WERI-Rb-1 (cell line): ENCODE measurements around the gene ANP32A.

ENCODE experiments used
- DNase-seq: peaks from one replicate; pipeline ENCODE4 v3.0.0-alpha.2; 2020
- H3K27ac ChIP-seq: fragments of 250-450 bp; sonication (Bioruptor Pico); 2 replicates; pipeline ENCODE4 v1.5.1; 2020; ENCODE audit warnings: mild to moderate bottlenecking, moderate library complexity
- H3K27me3 ChIP-seq: fragments of 250-450 bp; sonication (Bioruptor Pico); 2 replicates; pipeline ENCODE4 v1.5.1; 2021; ENCODE audit warnings: mild to moderate bottlenecking, low read depth, moderate library complexity; ENCODE audit not compliant: insufficient read depth, severe bottlenecking
- H3K36me3 ChIP-seq: fragments of 250-450 bp; sonication (Bioruptor Pico); 2 replicates; pipeline ENCODE4 v1.5.1; 2020; ENCODE audit warnings: mild to moderate bottlenecking, moderate library complexity
- H3K4me3 ChIP-seq: 2 replicates; pipeline ENCODE4 v1.5.1; 2011; ENCODE audit warnings: low read depth, mild to moderate bottlenecking, control low read depth, low read length
- H3K9me3 ChIP-seq: fragments of 250-450 bp; sonication (Bioruptor Pico); 2 replicates; pipeline ENCODE4 v1.5.1; 2021; ENCODE audit warnings: mild to moderate bottlenecking, moderate library complexity; ENCODE audit not compliant: severe bottlenecking
- TF ChIP-seq, protein P1 (sequence below): IDR thresholded peaks from 2 replicates; pipeline ENCODE4 v1.5.1; 2011; ENCODE audit warnings: low read depth, mild to moderate bottlenecking, control low read depth, inconsistent platforms, low read length

Gene ANP32A

DNA sequence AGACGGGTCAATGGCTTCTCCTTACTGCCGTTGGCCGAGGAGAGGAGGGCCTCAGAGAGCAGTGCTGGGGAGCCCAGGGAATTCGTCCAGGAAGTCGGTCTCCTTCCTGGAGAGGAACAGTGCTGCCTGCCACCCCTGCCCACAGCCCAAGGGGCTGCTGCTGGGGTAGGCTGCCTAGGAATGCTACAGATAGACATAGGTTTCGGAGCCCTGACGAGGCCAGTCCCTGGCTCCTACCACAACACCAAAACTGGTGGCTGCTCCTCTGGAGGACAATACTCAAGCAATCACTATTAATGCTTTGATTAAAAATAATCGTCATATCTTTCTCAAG lies 30.5 kb downstream of the ANP32A start:
- DNase-seq: no peak
- H3K4me3 ChIP-seq: no peak overlapping the region
- H3K36me3 ChIP-seq: peaks cover 63% of the 10 kb centered on the region
- no peaks in the 10 kb centered on the region for H3K9me3 ChIP-seq
- H3K27me3 ChIP-seq: no peaks in the 10 kb centered on the region
- peak overlapping the region; percentile 78 for H3K27ac ChIP-seq
- TF ChIP-seq, protein P1, sequence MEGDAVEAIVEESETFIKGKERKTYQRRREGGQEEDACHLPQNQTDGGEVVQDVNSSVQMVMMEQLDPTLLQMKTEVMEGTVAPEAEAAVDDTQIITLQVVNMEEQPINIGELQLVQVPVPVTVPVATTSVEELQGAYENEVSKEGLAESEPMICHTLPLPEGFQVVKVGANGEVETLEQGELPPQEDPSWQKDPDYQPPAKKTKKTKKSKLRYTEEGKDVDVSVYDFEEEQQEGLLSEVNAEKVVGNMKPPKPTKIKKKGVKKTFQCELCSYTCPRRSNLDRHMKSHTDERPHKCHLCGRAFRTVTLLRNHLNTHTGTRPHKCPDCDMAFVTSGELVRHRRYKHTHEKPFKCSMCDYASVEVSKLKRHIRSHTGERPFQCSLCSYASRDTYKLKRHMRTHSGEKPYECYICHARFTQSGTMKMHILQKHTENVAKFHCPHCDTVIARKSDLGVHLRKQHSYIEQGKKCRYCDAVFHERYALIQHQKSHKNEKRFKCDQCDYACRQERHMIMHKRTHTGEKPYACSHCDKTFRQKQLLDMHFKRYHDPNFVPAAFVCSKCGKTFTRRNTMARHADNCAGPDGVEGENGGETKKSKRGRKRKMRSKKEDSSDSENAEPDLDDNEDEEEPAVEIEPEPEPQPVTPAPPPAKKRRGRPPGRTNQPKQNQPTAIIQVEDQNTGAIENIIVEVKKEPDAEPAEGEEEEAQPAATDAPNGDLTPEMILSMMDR: no peak

DNA sequence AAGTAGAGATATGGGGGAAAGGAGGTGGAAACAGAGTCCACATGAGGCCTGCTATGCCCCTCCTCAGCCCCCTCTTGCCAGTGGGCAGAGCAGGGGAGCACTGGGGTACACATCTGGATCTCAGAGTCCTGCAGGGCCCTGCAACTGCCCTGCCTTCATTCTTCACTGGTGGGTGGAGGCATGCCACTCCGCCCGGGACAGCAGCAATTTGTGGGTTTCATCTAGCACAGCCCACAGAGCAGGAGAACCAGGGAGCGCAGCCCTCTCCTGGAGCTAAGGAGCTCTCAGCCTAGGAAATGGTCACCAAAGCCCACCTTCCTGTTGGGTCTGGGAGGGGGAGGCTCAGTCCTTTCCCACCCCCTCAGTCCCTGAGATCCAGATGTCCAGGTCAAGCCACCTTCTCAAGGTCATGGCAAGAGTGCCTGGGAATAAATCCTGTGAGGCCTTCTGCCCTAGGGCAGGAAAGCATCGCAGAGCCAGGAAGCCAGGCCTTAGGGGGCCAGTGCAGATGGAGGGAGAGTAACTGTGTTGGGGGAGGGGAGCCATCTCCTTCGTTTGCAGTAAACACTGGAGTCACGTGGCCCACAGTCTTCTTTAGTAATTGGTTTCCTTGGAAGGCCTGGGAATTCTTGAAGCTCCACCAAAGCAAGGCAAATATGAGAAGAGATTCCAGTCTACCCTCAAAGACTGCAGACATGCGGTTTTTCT lies 31.0 kb downstream of the ANP32A start:
- H3K27ac ChIP-seq: peak overlapping the region; percentile 78
- H3K4me3 ChIP-seq: no peak overlapping the region
- no peaks in the 10 kb centered on the region for H3K9me3 ChIP-seq
- TF ChIP-seq, protein P1: no peak
- H3K36me3 ChIP-seq: peaks cover 66% of the 10 kb centered on the region
- H3K27me3 ChIP-seq: no peaks in the 10 kb centered on the region
- peak; percentile 83 for DNase-seq

DNA sequence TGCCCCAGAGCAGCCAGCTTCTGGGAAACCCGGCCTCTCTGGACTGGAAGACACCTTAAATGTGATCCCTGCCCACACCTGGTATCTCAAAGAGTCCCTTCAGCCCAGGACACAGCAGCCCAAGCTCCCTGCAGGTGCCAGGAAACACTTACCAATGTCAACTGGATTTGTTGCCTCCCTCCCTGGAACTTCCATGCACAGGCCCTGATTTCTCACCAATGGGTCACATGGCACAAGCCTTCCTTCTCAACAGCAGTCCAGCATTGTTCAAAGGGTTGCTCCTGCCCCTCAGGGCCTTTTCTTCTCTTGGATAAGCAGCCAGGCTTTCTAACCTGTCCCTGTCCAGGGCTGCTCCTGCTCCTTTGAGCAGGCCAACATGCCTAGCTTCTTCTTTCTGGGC lies 31.6 kb downstream of the ANP32A start:
- no peak overlapping the region for H3K4me3 ChIP-seq
- no peak for DNase-seq
- peak overlapping the region; percentile 78 for H3K27ac ChIP-seq
- no peaks in the 10 kb centered on the region for H3K9me3 ChIP-seq
- H3K36me3 ChIP-seq: peaks cover 66% of the 10 kb centered on the region
- H3K27me3 ChIP-seq: no peaks in the 10 kb centered on the region
- TF ChIP-seq, protein P1: no peak

DNA sequence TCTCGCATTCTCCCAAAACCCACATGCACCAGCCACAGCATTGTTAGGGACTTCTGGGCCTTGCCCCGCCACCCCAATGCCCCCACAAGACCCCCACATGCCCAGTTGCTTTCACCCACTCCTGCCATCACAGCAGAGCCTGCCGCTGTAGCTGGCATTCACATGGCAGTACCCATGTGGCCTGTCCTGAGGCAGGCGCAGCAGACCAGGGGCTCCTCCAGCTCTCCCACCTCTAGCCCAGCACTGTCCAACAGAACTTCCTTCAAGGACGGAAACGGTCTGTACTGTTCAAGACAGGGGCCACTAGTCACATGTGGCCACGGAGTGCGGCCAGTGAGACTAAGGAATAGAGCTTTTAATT lies 32.5 kb downstream of the ANP32A start:
- no peaks in the 10 kb centered on the region for H3K27me3 ChIP-seq
- TF ChIP-seq, protein P1: no peak
- peaks cover 67% of the 10 kb centered on the region for H3K36me3 ChIP-seq
- no peak for DNase-seq
- H3K4me3 ChIP-seq: no peak overlapping the region
- no peaks in the 10 kb centered on the region for H3K9me3 ChIP-seq
- no peak overlapping the region; the same call in 1 of the 2 replicates for H3K27ac ChIP-seq

DNA sequence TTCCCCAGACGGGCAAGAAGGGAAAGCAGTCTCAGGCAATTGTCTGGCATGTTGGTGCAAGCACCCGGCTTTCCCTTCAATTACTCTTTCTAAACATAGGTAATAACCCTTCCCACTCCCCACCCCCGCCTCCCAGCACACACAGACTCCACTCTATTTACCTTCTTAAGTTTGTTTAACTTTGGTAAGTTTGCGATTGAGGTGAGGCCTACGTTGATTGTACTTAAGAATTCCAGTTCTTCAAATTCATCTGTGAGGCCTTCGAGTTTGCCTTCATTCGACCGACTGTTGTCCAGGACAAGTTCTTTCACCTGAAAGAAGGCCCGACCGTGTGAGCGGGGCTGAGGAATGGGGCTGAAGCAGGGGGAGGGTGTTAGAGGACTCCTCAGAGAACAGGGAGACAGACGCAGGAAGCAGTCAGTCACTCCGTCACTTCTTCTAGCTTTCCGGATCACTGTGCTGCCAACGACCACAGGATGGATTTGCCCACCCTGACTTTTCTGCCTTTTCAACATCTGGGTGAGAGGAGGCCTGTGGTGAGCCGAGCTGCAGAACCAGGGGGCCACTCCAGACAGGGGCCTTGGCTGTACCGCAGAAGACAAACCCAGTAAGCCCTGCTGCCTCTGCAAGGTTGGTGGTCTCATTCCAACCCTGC lies 33.0 kb downstream of the ANP32A start:
- Histone ChIP-seq H3K36me3 (peaks cover 67% of the 10 kb centered on the region), H3K27ac (no peak overlapping the region), H3K4me3 (no peak overlapping the region)

More for the DNA sequence above, 33.0 kb downstream of the ANP32A start:
- TF ChIP-seq, protein P1: no peak
- Histone ChIP-seq H3K9me3 (no peaks in the 10 kb centered on the region), H3K27me3 (no peaks in the 10 kb centered on the region)
- no peak for DNase-seq
